Karpas-422 (cell line): ENCODE measurements around the gene CBL. TPM values are rescaled to one million over a fixed set of nuclear protein-coding genes. Genes with fewer than 3 reads are reported as not detected.

Experiments used
- DNase-seq: peaks from one replicate; pipeline ENCODE4 v3.0.0-alpha.2; 2015
- H2AFZ ChIP-seq: fragments of 200-600 bp; sonication (generic); 2 replicates; pipeline ENCODE4 v1.6.1; 2014; ENCODE audit warnings: antibody characterized with exemption, low read length, mixed read lengths
- H3K27ac ChIP-seq: fragments of 200-600 bp; sonication (generic); 2 replicates; pipeline ENCODE4 v1.5.1; 2014; ENCODE audit warnings: mild to moderate bottlenecking, low read length, moderate library complexity
- H3K27me3 ChIP-seq: fragments of 200-600 bp; sonication (generic); 2 replicates; pipeline ENCODE4 v1.6.1; 2014; ENCODE audit warnings: low read length, mixed read lengths
- H3K36me3 ChIP-seq: fragments of 200-600 bp; sonication (generic); 2 replicates; pipeline ENCODE4 v1.6.1; 2014; ENCODE audit warnings: low read length, mixed read lengths; ENCODE audit not compliant: insufficient read depth
- H3K4me1 ChIP-seq: fragments of 200-600 bp; sonication (generic); 2 replicates; pipeline ENCODE4 v1.6.1; 2014; ENCODE audit warnings: mild to moderate bottlenecking, low read length, mixed read lengths
- H3K4me2 ChIP-seq: fragments of 200-600 bp; sonication (generic); 2 replicates; pipeline ENCODE4 v1.6.1; 2014; ENCODE audit warnings: low read length, low read depth, mild to moderate bottlenecking; ENCODE audit not compliant: poor library complexity, severe bottlenecking
- H3K4me3 ChIP-seq: fragments of 200-600 bp; sonication (generic); 2 replicates; pipeline ENCODE4 v1.5.1; 2014; ENCODE audit warnings: mild to moderate bottlenecking, antibody characterized with exemption, low read length, mixed read lengths
- H3K79me2 ChIP-seq: fragments of 200-600 bp; sonication (generic); 2 replicates; pipeline ENCODE4 v1.6.1; 2014; ENCODE audit warnings: mild to moderate bottlenecking, low read length, mixed read lengths
- H3K9ac ChIP-seq: fragments of 200-600 bp; sonication (generic); 2 replicates; pipeline ENCODE4 v1.6.0; 2014; ENCODE audit warnings: low read length
- H3K9me2 ChIP-seq: fragments of 200-600 bp; sonication (generic), shearing (Covaris generic); replicated peaks from 2 replicates; pipeline ENCODE4 v1.6.0; 2014; ENCODE audit warnings: mild to moderate bottlenecking, low read length, moderate library complexity; ENCODE audit not compliant: insufficient read depth
- H3K9me3 ChIP-seq: fragments of 300-700, 200-600 bp; sonication (generic); 2 replicates; pipeline ENCODE4 v1.6.1; 2014; ENCODE audit warnings: low read length, mixed read lengths
- H4K20me1 ChIP-seq: fragments of 200-600 bp; sonication (generic); 2 replicates; pipeline ENCODE4 v1.6.1; 2014; ENCODE audit warnings: mild to moderate bottlenecking, antibody characterized with exemption, low read length, low read depth; ENCODE audit not compliant: insufficient read depth
- total RNA-seq: library from RNA; depleted of rRNA; stranded (reverse); fragments of >200 nt; shearing (Covaris generic); gene quantifications from 2 replicates; pipeline ENCODE4 v1.2.3, GENCODE V29; 2014; ENCODE audit warnings: low replicate concordance

The CBL gene
- total RNA-seq, 1 experiment from 2014 or later = 34.0 TPM

DNA sequence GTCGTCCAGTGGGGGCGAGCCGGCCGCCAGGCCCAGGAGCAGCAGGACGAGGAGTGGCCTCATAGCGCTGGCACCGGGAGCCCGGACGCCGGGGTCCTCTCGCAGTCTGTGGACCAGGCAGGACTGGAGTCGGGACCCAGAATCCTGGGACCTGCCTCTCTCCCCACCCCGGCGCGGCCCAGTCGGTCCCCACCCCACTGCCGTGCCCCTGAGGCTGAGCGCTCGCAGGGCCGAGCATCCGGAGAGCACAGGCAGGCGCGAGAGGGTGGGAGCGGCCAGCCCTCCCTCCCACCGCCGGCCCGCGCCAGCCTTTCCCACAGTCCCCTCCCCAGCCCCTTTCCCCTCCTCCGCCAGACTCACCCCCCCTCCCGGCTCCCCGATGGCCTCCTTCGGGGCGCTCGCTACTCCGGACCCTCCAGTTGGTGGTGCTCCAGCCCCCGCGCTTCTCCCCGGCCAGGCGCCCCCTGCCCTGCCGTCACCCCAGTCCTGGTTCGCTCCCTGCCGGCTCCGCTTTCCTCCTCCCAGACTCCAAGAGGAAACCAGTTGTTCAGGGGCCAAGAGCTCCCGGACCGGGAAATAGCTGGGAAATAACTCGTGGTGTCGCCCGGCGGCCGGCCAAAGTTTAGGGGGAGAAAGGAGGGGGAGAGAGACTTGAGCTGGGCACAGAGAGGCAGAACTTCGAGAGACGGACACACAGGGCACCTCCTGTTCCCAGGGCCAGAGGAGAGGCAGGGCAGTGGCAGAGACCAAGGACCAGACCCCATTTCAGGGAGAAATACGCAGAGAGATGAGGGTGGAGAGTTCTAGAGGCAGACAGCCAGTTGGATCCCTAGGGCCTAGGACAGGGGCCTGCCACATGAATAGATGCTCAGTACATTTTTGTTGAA, 134.4 kb downstream of the CBL start, which contains the start of gene C1QTNF5:
Gene C1QTNF5 (minus strand): TSS at position 549 of the 887 bp plus-strand sequence. CDS start 486 bp downstream, at position 63.
- Histone ChIP-seq H3K79me2 (peaks cover under 1% of the 10 kb centered on the region; the same call in 1 of the 2 replicates), H3K4me1 (peaks cover 10% of the 10 kb centered on the region), H3K27ac (no peak within 1 kb of the TSS), H3K4me3 (no peak within 1 kb of the TSS), H3K9ac (no peak within 1 kb of the TSS), H3K36me3 (no peaks in the 10 kb centered on the region), H3K9me3 (no peaks in the 10 kb centered on the region), H3K4me2 (no peak within 1 kb of the TSS), H3K27me3 (no peaks in the 10 kb centered on the region), H3K9me2 (no peaks in the 10 kb centered on the region), H4K20me1 (no peaks in the 10 kb centered on the region), H2AFZ (no peak within 1 kb of the TSS)
- no peak for DNase-seq

DNA sequence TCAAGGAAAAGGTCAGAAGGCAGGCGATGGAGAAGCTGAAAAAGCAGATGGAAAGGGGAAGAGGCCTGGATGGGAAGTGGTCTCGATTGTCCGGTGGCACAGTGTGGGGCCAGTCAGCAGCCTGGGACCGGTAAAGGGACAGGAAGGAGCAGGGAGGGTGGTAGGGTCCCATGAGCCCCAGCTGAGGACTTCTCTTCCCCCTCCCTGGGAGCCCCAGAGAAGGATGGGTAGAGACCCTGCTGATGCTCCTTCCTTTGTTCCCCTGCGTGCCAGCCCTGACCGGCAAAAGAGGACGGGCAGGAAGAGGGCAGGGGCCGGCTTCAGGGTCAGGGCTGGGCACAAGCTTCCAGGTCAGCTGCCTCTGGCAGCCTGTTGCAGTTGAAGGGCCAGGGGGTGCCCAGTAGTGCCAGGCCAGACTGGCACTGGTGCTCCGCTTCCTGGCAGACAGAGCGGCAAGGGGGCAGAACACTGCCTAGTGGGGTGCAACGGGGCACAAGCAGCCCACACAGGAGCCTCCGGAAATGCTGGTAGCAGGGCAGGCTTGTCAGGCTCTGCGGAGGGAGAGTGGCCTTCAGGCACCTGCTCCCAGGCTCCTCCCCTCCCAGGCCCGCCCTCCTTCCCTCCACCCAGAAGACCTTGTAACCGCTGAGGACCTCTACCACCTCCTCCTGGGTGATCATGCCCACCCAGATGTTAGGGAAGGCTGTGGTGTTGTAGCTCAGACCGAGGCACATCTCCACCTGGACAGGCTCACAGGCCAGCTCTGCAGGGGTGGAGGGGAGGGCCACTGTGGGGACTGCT, 135.3 kb downstream of the CBL start:
- Histone ChIP-seq H3K4me3 (no peak overlapping the region), H3K9ac (no peak overlapping the region), H3K4me1 (peaks cover 9% of the 10 kb centered on the region), H3K9me2 (no peaks in the 10 kb centered on the region), H3K27me3 (no peaks in the 10 kb centered on the region), H3K4me2 (no peak overlapping the region), H2AFZ (no peak overlapping the region), H3K79me2 (no peaks in the 10 kb centered on the region), H3K36me3 (no peaks in the 10 kb centered on the region), H3K9me3 (no peaks in the 10 kb centered on the region), H4K20me1 (no peaks in the 10 kb centered on the region), H3K27ac (no peak overlapping the region)
- DNase-seq = no peak

DNA sequence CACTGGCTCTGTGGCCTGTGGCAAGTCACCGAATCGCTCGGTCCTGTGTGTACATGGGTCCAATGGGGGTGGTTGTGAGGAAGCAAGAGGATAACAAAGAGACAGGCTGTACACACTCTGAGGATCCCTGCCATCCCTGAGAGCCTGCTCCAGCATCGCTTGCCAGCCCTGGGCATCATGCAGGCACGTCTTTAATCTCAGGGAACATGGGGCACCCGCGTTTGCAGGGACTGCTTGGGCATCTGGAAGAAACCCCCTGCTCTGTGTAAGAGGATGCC, 135.8 kb downstream of the CBL start:
- Histone ChIP-seq H3K27me3 (no peaks in the 10 kb centered on the region), H3K4me2 (no peak overlapping the region), H3K9me2 (no peaks in the 10 kb centered on the region), H3K27ac (no peak overlapping the region), H3K9me3 (no peaks in the 10 kb centered on the region), H3K36me3 (no peaks in the 10 kb centered on the region), H3K4me1 (peaks cover 9% of the 10 kb centered on the region), H2AFZ (no peak overlapping the region), H3K4me3 (no peak overlapping the region), H3K79me2 (no peaks in the 10 kb centered on the region), H4K20me1 (no peaks in the 10 kb centered on the region), H3K9ac (no peak overlapping the region)
- no peak for DNase-seq

DNA sequence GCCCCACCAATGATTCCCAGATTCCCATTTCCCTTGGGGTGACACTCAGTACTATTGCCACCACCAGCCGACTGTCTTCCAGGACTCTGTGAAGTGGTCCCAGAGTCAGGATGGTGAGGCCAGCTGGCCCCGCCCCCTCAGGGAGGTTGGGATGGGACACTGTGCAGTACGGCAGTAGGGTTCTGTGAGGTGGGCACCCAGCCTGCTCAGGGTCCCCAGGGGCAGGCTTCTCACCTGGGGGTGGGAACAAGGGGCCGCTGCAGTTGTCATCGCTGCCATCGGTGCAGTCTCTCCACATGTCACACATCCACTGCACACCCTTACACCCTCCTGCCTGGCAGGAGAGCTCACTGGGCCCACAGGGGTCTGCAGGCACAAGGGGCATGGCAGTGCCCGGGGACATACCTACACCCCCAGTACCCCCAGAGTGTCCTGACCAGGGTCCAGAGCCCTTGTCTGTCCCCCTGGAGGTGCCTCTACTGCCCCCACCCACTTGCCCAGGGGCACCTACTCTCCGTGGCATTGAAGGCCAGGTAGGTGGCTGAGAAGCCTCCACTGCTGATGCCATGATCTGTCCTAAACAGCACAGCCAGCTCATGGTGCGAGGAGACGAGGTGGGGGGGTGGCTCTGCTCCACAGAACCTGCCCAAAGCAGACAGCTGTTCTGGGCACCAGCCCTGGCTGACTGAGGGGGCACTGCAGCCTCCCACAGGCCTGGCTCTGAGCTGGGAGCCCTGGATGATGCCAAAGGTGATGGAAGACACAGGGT, 136.4 kb downstream of the CBL start:
- H3K9me3 ChIP-seq = no peaks in the 10 kb centered on the region
- H3K9ac ChIP-seq = no peak overlapping the region
- no peak overlapping the region for H2AFZ ChIP-seq
- H3K27ac ChIP-seq = no peak overlapping the region
- no peaks in the 10 kb centered on the region for H3K79me2 ChIP-seq
- no peak overlapping the region for H3K4me2 ChIP-seq
- H3K4me3 ChIP-seq = no peak overlapping the region
- peaks cover 9% of the 10 kb centered on the region for H3K4me1 ChIP-seq
- H3K36me3 ChIP-seq = no peaks in the 10 kb centered on the region
- H3K9me2 ChIP-seq = no peaks in the 10 kb centered on the region
- no peaks in the 10 kb centered on the region for H3K27me3 ChIP-seq
- DNase-seq = no peak
- no peaks in the 10 kb centered on the region for H4K20me1 ChIP-seq

DNA sequence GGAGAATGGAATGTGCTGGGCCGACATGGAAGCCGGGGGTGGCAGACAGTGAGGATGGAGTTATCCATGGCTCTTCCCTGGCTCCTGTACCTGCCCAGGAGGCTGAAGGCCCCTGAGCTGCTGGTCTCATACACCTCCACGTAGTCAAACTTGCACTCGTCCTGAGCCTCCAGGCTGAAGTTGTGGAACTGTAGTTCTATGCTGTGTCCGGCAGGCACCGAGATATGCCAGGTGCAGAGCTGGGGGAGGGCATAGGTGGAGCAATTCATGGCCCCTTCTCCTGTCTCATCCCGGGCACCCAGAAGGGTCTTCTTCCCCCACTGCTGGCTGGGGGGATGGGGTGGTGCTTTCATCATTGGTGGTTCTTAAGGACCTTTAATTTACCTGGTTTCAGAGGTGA, 137.6 kb downstream of the CBL start:
- Histone ChIP-seq H2AFZ (no peak overlapping the region), H3K9me2 (no peaks in the 10 kb centered on the region), H3K9me3 (no peaks in the 10 kb centered on the region), H3K4me2 (no peak overlapping the region), H3K27ac (no peak overlapping the region), H3K27me3 (no peaks in the 10 kb centered on the region), H3K36me3 (no peaks in the 10 kb centered on the region), H3K4me1 (no peaks in the 10 kb centered on the region; the same call in 1 of the 2 replicates), H3K4me3 (no peak overlapping the region), H3K9ac (no peak overlapping the region), H3K79me2 (no peaks in the 10 kb centered on the region), H4K20me1 (no peaks in the 10 kb centered on the region)
- DNase-seq = no peak

DNA sequence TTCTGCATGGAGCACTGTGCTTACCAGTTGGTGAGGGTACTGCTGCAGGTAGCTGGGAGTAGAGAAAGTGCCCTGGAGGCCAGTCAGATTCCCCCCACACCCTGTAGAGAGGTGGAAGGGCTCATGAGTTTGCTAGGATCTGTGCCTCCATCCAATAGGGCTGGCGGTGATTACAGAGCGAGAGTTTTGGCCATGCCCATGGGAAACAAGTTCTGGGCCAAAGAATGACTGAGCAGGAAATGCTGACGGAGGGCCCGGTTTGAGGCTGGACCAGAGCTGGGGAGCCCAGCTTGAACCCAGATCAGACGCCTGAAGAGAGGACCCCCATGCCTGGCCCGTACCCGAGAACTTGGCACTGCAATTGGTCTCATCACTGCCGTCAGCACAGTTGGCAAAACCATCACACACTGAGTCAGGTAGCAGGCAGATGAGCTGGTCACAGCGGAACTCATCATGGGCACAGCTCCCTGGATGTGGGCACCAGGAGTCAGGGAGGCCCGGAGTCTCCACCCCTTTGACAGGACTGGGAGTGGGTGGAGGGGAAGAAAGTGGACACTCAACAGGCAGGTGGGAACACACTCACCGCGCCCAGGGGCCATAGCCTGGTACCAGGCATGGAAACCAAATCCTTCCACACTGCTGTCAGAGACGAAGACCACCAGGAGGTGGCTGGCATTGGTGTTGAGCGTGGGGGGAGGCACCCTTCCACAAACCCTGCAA, 138.3 kb downstream of the CBL start:
- H2AFZ ChIP-seq = no peak overlapping the region
- no peak overlapping the region for H3K4me2 ChIP-seq
- no peaks in the 10 kb centered on the region for H3K79me2 ChIP-seq
- H4K20me1 ChIP-seq = no peaks in the 10 kb centered on the region
- no peaks in the 10 kb centered on the region for H3K27me3 ChIP-seq
- H3K9me2 ChIP-seq = no peaks in the 10 kb centered on the region
- no peak overlapping the region for H3K9ac ChIP-seq
- H3K27ac ChIP-seq = no peak overlapping the region
- H3K4me3 ChIP-seq = no peak overlapping the region
- DNase-seq = no peak
- H3K9me3 ChIP-seq = no peaks in the 10 kb centered on the region
- H3K36me3 ChIP-seq = no peaks in the 10 kb centered on the region
- H3K4me1 ChIP-seq = no peaks in the 10 kb centered on the region

DNA sequence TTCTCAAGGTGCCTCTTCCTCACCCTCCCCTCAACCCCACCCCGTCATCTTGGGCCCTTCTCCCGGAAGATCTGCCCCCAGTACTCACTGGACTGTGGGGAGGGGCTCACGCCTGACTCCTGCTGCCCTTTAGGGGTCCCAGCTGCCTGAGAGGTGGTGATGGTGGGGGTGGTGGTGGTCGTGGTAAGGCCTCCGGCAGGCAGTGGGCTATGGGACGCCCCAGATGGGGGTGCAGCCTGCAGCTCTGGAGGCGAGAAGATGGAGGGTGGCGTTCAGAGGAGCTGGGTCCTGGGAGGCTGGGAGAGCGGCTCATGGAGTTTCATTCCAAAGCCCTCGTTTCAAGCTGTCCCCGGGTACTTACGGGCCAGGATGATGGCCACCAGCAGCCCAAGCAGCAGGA, 139.5 kb downstream of the CBL start:
- no peaks in the 10 kb centered on the region for H3K36me3 ChIP-seq
- H3K4me1 ChIP-seq = no peaks in the 10 kb centered on the region
- no peak overlapping the region for H2AFZ ChIP-seq
- no peak overlapping the region for H3K4me2 ChIP-seq
- DNase-seq = no peak
- no peaks in the 10 kb centered on the region for H3K27me3 ChIP-seq
- H4K20me1 ChIP-seq = no peaks in the 10 kb centered on the region
- H3K9me3 ChIP-seq = no peaks in the 10 kb centered on the region
- H3K79me2 ChIP-seq = no peaks in the 10 kb centered on the region
- H3K4me3 ChIP-seq = no peak overlapping the region
- no peak overlapping the region for H3K27ac ChIP-seq
- H3K9me2 ChIP-seq = no peaks in the 10 kb centered on the region
- no peak overlapping the region for H3K9ac ChIP-seq
